CD4-positive, alpha-beta T cell treated with Interleukin-17A for 4 hours (primary cell): ENCODE data around the gene BIN1.
"Not testable (repeated sequence)": the region's sequence is repeated elsewhere in the genome, so short reads cannot be mapped to it uniquely, and the experiment has no call there.

ENCODE experiments used
- DNase-seq: peaks from one replicate; pipeline ENCODE4 v3.0.0-alpha.2; 2020; ENCODE audit warnings: mixed read lengths

The BIN1 gene

DNA sequence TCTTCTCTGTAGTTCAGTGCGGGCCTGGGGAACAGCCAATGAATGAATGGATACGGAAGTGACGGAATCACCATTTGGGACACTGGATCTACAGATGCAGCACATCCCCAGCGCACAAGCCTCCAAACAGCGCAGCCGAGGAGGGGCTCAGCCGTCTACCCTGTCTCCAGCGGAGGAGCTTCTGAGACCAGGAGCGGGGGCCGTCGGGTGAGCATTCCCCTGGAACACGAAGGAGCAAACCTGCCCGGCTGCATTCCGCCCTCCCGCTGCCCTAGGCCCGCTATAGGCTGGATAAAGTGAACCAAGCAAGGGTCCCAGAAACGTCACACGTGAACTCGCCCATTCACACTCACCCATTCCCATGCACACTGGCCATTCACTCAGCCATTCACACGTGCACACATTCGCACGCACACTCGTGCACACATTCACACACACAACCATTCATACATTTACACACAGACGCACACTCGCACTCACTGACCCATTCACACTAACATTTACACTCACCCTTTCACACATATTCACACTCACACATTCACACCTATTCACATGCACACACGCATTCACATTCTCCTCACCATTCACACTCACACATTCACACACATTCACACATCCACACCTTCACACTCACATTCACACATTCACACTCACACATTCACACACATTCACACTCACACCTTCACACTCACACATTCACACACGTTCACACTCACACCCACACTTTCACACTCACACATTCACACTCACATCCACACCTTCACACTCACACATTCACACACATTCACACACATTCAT lies 63.4 kb downstream of the BIN1 start:
- DNase-seq, result no peak

DNA sequence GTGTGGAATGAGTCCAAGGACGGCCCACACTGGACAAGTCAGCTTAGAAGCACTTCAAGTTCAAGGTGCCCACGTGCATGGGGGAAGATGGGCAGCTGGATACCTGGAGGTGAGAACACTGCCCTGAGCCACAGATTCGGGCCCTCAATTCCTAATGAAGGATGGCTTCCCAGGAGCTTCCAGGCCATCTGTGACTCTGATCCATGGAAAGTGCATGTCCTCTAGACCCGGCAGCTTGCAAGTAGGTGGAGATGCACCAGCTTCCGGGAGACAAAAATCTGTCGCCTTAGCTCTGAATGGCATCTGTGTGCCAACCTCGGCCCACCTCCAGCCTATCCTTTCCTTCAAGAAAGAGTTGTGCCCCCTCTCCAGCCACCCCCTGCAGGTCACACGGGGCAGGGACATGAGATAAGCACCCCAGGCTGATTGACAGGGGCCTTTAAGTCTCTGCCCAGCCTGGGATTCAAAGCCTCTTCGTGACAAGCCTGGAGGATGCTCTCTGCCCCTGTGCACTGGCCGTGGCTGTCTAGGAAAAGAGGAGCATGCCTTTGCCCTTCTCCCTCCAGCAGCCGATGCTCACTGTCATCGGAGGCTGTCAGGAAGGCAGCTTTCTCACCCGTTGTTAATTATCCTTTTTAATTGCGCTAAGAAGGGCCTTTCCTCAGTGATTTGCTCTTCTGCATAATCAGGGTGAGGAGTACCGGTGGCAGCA lies 65.5 kb downstream of the BIN1 start:
- DNase-seq, result no peak

DNA sequence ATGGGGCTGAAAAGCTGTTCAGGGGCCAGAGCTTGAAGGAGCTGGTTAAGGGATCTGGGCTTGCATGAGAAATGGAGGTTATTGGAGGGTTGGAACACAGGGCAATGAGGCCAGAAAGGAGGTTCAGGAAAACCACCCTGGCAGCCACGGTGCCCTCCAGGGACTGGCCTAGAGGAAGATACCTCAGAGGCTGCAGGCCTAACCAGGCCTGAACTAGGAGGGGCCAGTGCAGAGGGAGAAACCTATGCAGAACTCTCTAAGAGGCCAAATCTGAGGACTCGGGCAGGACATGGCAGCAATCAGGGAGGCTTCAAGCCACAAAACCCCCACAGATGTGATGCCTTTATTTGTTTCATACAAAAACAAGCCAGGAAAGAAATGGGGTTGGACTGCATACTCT lies 66.8 kb downstream of the BIN1 start:
- no peak for DNase-seq

DNA sequence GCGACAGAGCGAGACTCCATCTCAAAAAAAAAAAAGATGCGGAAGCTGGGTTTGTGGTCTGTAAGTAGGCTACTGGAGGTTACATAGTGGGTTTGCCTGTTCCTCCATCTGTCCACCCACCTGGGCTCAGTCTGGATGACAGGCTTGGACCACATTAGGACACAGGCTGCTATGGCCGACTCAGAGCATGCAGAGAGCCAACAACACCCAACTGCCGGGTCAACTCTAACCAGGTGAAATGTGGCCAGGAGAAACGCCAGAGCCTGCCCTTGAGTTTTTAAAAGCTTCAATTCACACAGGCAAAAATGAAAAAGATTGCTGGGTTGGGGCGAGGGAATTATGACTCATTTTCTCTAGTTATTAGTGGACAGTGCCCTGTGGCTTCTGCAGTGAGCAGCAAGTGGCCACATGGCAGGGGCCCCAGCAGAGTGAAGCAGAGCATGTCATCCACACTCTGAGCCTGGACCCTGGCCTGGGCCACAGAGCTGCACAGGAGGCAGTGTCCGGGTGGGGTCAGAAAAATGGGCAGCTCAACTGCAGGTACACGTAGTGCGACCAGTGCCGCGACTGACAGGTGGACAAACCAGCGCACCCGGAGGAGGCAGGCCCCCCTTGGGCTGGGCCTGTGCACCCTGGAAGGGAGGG lies 67.4 kb downstream of the BIN1 start:
- DNase-seq, result no peak

DNA sequence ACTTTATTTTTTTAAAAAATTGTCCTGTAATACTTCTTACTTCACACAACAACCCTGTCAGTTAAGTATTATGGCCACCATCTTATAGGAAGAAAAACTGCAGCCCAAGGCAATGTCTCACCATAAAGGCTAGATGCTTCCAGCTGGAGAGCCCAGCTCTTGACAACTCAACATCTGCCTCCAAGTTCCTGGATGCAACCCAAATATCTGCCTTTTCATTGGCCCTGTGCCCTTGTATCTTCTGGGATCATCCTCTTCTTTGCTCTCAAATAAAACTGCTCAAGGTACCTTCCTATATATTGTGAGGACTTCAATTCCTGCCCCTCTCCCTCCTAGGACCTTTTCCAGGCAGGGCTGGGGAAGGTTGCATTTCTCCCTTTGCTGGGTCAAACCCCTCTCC lies 69.5 kb downstream of the BIN1 start:
- DNase-seq, result no peak

DNA sequence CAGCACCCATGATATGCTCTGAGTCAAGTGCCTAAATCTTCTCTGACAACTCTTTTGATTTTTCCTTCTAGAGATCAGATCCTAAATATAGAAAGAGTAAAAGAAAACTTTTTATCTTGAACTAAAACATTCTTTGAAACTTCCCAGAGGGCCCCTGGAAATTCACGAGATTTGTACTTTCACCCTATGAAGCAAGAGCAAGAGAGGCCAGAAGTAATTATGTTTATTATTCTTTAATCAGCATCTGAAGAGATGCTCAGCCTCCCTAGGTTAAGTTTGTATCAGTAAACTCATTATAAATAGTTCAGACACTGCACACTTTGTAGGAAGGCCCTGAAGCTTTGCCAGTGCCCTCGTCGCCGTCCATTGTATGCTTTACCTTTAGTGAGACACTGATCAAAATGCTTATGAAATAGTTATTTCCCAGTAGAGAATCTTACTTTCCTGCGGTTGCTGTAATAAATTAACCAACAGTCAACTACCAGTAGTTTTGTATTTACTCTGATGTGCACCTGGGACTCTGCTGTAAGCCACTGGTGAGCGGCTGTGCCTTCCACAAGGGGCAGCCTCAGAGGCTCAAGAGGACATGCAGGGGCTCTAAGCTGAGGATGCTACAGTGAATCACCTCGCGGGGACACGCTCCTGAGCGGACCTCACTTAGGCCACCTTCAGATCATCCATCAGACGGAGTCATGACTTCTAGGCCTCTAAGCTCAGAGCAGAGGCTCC lies 71.9 kb downstream of the BIN1 start:
- DNase-seq, result no peak

DNA sequence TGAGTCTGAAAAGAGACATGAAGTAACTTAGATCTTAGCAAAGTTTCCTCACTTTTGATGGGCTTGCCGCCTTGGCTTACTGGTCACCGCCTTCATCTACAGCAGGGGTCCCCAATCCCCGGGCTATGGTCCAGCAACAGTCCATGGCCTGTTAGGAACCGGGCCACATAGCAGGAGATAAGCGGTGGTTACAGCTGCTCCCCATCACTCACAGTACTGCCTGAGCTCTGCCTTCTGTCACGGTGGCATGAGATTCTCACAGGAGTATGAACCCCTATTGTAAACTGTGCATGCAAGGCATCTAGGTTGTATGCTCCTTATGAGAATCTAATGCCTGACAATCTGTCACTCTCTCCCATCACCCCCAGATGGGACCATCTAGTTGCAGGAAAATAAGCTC lies 72.9 kb downstream of the BIN1 start:
- no peak for DNase-seq

DNA sequence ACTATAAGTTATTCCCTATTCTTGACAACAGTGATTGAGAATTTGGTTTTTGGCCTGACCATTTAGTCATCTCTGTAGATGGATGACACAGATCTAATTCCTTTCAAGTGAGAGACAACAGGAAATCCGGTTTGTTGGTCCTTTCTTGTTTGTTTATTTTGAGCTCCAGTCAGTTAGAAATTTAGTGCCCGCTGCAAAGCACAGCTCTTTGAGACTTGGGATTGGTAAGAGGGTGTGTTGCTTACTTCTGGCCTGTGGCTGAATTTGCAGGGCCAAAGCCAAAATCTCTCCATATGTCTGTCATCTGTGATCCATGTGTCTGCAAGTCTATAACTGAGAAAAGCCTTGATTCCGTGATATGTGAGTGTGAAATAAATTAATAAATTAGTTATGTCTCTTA lies 74.3 kb downstream of the BIN1 start:
- DNase-seq, result no peak

DNA sequence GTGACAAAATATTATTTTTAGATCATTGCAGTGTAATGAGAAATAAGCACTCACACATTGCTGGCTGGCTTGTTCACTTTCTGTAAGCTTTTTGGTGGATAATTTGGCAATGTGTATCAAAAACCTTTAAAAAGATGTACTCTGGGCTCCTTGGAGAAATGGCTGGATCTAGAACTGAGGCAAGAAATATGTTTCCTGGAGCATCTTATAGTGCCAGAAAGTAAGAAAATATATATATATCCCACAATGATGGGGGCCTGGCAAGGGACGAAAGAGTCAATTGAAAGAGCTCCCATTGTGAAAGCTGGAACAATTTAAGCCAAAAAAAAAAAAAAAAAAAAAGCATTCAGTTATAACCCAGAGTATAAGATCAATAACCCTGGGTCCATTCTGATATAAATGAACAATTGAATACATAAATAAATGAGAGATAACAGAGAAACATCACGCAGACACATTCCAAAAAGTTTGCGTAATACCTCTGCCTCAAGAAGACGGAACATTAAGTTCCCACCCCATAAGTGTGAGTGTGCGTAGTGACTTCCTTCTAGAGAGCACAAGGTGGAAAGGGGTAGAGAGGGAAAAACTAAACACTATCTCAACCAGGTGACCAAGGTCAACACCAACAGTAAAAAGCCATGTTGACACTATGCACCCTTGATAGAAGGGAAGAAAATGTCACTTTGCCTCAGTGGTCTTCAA lies 77.5 kb downstream of the BIN1 start:
- no peak for DNase-seq

DNA sequence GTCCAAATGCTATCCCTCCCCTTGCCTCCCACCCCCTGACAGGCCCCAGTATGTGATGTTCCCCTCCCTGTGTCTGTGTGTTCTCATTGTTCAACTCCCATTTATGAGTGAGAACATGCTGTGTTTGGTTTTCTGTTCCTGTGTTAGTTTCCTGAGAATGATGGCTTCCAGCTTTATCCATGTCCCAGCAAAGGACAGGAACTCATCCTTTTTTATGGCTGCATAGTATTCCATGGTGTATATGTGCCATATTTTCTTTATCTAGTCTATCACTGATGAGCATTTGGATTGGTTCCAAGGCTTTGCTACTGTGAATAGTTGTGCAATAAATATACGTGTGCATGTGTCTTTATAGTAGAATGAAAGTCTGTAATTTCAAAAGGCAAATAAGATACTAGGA lies 78.2 kb downstream of the BIN1 start:
- DNase-seq, result not testable (repeated sequence)

DNA sequence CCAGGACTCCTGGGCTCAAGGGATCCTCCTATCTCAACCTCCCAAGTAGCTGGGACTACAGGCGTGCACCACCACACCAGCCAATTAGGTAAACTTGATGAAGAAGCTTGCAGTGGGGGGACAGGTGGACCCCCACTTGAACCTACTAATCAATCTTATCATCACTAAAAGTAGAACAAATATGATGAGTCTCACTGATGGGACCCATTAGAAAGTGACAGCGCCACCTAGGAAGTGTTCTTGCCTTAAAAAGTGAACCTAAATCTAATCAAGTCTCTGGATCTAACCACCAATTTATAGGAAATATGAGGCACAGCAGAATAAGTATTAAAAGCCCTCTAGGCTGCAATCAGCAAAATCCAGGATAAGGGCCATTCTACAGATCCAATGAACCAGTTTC lies 79.2 kb downstream of the BIN1 start:
- DNase-seq, result no peak

DNA sequence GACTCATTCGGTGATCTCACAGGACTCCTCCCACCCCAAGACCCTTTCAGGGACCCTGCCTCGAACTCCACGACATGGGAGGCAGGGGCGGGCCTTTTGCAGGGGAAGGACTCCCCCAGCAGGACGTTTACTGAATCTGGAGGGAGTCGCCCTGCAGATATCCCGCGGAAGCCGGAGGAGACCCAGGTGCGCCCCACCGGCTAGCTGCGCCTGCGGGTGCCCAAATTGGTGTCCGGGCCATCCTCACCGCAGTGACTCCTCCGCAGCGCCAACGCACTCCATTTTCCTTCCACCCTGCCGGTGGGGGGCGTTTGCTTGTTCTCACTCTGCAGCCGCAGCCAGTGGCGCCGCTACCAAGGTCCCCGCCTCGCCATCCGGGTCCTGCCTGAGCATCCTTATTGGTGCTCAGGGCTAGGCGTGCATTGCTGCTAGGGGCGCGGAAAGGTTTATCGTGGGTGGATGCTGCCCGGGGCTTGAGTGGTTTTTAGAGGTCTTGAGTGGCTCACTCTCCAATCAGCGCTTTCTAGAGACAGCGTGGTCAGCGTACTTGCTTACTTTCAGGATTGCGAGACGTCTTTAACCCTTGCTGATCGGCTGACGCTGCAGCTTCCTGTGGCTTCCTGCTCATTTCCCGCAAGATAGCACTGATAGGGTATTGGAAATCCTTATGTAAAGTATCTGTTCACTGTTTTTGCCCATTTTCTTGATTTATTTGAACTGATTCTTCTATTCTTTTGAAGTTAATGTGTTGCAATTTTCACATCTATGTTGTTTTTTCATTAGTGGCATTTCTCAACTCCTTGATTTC lies 81.4 kb downstream of the BIN1 start:
- peak; percentile 78 for DNase-seq

DNA sequence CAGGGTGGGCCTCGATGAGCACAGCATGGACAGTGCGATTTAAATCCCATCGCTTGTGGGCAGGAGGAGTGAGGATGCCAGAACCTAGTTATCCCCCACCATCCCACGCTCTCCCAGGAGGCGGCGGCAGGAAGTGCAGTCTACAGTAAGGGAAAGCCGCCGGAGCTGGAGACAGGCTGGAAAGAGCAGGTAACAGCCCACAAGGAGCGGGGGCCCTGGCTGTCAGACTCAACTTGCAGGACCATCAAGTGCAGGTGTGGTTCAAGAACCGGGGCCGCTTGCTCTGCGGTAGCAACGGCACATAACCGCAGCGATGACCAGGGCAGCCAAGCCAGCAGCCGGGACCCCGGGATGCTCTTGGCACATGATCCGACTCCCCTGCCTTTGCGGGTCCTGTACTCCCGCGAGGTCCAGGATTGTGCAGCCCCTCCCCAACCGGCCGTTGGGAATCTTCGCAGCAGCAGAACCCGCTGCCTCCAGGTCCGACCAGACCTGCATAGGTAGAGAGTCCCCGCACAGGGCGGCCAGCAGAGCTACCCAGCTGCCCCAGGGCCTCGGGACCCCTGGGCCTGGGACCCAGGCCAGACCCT lies 82.1 kb downstream of the BIN1 start:
- DNase-seq, result no peak

DNA sequence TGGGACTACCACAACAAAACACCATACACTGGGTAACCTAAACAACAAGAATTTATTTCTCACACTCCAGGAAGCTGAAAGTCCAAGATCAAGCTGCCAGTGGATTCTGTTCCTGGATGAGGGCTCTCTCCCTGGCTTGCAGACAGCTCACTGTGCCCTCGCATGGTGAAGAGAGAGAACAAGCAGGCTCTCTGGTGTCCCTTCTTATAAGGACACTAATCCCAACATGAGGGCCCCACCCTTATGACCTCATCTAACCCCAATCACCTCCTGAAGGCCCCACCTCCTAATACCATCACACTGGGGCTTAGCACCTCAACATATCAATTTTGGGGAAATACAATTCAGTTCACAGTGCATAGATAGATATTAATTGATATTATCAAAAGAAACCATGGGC lies 83.5 kb downstream of the BIN1 start:
- no peak for DNase-seq

DNA sequence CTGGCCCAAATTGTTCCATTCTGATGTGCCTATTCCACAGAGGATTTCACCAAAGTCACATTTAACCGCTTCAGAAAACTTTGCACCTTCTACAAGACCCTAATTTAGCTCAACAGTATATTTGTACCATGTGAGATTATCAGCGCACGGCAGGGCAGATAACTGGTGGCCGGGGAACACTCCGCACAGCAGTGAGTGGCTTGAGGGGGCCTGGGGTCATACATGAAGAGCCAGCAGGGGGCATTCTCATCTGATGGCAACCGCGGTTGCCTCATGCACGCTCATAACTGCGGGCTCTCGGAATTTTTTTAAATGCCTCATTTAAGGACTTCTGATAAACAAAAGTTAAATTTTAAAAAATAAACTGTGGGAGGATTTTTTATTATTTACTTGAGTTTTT lies 84.1 kb downstream of the BIN1 start:
- no peak for DNase-seq

DNA sequence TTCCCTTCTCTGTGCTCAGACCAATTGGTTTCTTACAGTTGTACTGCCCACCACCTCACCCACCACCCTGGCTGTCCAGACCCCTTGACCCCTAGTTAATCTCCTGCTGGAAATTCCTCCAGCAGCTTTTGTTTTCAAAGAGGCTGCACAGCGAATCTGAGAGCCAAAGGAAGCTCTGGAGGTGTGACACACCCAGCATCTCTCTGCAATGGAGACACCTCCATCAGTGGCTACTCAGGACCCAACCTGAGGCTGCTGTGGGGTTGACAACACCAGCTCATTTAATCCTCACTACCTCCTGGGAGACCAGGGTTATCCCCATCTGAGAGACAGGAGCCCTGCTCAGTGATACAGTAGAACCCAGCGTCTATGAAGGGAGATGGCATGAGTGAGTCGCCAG lies 86.4 kb downstream of the BIN1 start:
- DNase-seq, result no peak

DNA sequence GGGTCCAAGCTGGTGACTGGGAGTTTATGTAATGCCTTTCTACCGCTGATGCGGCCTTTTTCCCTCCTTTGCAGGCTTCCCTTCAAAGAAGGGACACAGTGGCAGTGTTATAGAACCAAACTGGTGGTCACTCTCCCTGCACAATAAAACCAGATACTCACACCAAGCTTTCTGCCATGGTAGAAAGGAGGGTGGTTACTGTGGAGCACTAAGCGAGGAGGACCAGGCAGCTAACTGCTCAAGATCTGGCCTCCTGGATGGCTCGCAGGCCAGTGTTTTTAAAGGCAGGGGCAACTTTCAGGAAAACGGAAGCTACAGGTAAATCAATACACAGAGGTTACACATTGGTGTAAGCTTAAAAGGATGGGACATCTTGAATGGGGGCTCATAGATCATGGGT lies 89.4 kb downstream of the BIN1 start:
- DNase-seq, result no peak

DNA sequence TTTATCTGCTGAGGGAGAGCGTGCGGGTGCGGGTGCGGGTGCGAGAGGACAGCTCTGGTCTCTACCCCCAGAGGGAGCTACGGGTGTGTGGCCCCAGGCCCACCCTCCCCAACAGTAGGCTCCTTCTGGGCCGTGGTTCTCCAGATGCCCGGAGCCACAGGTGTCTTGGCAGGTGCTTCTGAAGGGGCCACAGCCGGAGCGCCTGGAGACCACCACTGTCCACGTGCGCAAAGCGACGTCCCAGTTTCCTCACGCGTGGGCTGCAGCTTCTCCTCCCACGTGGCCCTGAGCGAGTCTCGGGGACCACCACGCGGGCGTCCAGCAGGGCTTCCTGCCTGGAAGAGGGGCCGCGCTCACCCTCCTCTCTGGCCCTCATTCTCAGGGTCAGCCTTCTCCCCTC lies 90.6 kb downstream of the BIN1 start:
- no peak for DNase-seq

DNA sequence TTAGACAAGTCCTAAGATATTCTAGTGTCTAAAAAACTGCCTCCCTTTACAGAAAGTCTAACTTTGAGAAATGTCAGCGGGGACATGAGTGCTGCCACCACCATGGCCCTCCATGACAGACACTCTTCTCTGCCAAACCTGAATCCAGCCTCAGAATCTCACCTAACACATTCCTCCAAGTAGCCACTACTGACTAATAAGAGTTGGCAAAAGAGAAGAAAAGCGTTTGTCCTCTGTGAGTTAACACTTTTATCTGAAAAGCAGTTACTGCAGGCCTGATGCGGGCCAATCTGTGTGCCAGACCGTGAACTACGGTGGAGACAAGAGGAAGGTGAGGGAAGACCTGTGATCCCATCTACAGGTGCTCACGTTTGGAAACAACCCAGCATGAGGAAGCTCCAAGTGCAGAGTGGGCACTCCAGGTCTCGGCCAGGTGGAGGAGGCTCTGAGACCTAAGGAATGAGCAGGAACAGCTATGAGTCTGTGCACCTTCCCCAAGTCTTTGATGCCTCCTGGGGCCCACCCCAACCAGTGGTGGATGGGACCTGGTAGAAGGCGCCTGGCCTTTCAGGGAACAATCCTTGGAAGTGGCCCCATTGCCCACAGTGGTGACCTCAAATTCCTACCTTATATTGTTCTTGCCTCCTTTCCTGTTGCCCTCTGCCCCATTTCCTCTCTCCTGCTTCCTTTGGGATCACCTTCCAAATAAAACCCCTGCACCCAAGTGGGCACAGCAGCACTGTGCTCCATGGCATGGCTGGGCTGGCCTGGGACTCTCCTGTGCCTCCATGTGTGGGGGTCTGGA lies 91.6 kb downstream of the BIN1 start:
- no peak for DNase-seq

DNA sequence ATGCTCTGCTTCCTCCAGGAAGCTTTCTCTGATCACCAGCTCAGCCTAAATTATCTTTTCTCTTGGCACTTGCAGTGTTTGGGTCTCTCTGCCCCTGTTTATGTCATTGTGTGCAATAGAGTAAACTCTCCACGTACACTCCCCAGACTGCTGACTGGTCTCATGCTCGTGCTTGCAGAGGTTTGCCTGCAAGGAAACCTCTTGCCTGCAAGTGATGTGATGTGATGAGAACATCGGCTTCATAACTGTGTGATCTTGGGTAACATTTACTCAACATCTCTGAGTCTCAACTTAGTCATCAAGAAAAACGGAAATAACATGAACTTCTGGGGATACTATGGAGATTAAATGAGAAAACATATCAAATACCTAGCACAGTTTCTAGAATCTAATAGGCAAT lies 92.3 kb downstream of the BIN1 start:
- no peak for DNase-seq

DNA sequence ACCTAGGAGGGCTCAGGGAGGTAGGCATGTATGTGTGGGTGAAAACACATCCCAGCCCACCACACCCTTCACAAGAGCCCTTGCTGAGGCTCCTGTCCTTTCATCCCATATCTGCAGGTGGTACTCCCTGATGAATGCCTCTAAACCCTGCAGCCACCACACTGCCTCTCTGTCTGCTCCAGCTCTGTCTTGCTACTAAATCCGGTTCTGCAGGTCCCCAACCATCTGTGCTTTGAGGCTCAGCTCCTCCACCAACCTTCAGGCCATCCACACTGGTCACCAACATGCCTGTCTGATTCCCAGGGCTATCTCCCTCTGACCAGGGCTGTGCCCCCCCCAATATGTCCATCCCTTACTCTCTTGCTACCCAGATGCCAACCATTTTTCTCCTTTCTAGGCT lies 92.7 kb downstream of the BIN1 start:
- no peak for DNase-seq
